H1 (cell line): ENCODE data around the gene GRIK4. TPM values are rescaled to one million over a fixed set of nuclear protein-coding genes. Genes with fewer than 3 reads are reported as not detected.

Experiments used
- polyA plus RNA-seq, 7 experiments: library from polyadenylated mRNA; depleted of rRNA in 3 of 7; stranded (reverse) in 5 of 7; unstranded in 2 of 7; fragments of >200 nt in 5 of 7; fragments of 200-250 nt in 2 of 7; gene quantifications; 1 replicate in 5 of 7; 2 replicates in 1 of 7; 4 replicates in 1 of 7; pipeline versions ENCODE4 v1.2.1 to v1.2.3, GENCODE V29; 2011 to 2013; ENCODE audit warnings: missing spikeins in 2 of 7, mixed read lengths in 2 of 7
- total RNA-seq: library from RNA; stranded (reverse); fragmentation: NEBNext Ultra II Directional; extraction: Animal tissue kit (Norgen Biotek cat#: 25700); gene quantifications from 2 replicates; pipeline ENCODE4 v1.2.1, GENCODE V29; 2021

Gene GRIK4
- total and polyA plus RNA-seq, 2 of the 8 experiments (the other 6 are each of a cell fraction or from before 2014, with no cell fraction given), result 1.2 to 2.9 TPM

Other genes with a start within 250 kb of the GRIK4 start
- 9.5 TPM in 2 replicates for gene TLCD5, start 186.4 kb upstream of the GRIK4 start, total RNA-seq
- 7.7 and 10.1 TPM in 2 replicates for gene TLCD5, start 186.4 kb upstream of the GRIK4 start, polyA plus RNA-seq (2011; rRNA removed)
- gene ARHGEF12, start 175.3 kb upstream of the GRIK4 start, total RNA-seq, result 31.2 and 33.7 TPM in 2 replicates
- 3.7 and 5.1 TPM in 2 replicates for gene ARHGEF12, start 175.3 kb upstream of the GRIK4 start, polyA plus RNA-seq (2011; rRNA removed)